H1 (cell line): ENCODE results near the gene IRGQ. TPM values are rescaled to one million over a fixed set of nuclear protein-coding genes. Genes with fewer than 3 reads are reported as not detected.

Experiments used
- polyA plus RNA-seq, 7 experiments: library from polyadenylated mRNA; depleted of rRNA in 3 of 7; stranded (reverse) in 5 of 7; unstranded in 2 of 7; fragments of >200 nt in 5 of 7; fragments of 200-250 nt in 2 of 7; gene quantifications; 1 replicate in 5 of 7; 2 replicates in 1 of 7; 4 replicates in 1 of 7; pipeline versions ENCODE4 v1.2.1 to v1.2.3, GENCODE V29; 2011 to 2013; ENCODE audit warnings: missing spikeins in 2 of 7, mixed read lengths in 2 of 7
- total RNA-seq: library from RNA; stranded (reverse); fragmentation: NEBNext Ultra II Directional; extraction: Animal tissue kit (Norgen Biotek cat#: 25700); gene quantifications from 2 replicates; pipeline ENCODE4 v1.2.1, GENCODE V29; 2021
- TF ChIP-seq, protein P1 (sequence below): IDR thresholded peaks from 2 replicates; pipeline ENCODE4 v1.6.1; 2012; ENCODE audit warnings: inconsistent platforms

IRGQ gene
- total and polyA plus RNA-seq, 2 of the 8 experiments (the other 6 are each of a cell fraction or from before 2014, with no cell fraction given) = 16.0 to 42.9 TPM

DNA sequence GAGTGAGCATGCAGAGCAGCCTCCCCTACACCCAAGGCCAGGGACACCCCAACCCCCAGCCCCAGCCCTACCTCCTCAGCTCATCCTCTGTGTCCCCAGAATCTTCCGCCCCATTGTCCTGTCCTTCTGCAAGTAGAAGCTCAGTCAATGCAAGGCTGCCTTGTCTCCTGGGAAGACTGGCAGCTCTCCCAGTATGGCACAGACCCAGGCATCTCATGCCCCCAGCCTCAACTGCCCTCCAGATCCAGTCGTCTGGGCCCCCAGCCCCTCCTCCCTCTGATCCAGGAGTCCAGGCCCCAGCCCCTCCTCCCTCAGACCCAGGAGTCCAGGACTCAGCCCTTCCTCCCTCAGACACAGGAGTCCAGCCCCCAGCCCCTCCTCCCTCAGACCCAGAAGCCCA lies 50.0 kb downstream of the IRGQ start (continued):
- TF ChIP-seq, protein P1, sequence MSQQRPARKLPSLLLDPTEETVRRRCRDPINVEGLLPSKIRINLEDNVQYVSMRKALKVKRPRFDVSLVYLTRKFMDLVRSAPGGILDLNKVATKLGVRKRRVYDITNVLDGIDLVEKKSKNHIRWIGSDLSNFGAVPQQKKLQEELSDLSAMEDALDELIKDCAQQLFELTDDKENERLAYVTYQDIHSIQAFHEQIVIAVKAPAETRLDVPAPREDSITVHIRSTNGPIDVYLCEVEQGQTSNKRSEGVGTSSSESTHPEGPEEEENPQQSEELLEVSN = no peak
- TF ChIP-seq, all 59 proteins: peak for 0
